GM21360 (cell line): Measurements from ENCODE around the gene MPC1.
"Not testable (repeated sequence)": the region's sequence is repeated elsewhere in the genome, so short reads cannot be mapped to it uniquely, and the experiment has no call there.

ENCODE experiments used
- ATAC-seq: cut with Tn5 transposase; IDR thresholded peaks from one replicate; pipeline ENCODE4 v1.9.1; 2021; ENCODE audit warnings: mild to moderate bottlenecking, moderate library complexity; ENCODE audit not compliant: unreplicated experiment

The MPC1 gene

GRCh38 chr6:166382500-166382932 is 224 bp downstream of the MPC1 start:
- ATAC-seq, result peak; percentile 8

DNA sequence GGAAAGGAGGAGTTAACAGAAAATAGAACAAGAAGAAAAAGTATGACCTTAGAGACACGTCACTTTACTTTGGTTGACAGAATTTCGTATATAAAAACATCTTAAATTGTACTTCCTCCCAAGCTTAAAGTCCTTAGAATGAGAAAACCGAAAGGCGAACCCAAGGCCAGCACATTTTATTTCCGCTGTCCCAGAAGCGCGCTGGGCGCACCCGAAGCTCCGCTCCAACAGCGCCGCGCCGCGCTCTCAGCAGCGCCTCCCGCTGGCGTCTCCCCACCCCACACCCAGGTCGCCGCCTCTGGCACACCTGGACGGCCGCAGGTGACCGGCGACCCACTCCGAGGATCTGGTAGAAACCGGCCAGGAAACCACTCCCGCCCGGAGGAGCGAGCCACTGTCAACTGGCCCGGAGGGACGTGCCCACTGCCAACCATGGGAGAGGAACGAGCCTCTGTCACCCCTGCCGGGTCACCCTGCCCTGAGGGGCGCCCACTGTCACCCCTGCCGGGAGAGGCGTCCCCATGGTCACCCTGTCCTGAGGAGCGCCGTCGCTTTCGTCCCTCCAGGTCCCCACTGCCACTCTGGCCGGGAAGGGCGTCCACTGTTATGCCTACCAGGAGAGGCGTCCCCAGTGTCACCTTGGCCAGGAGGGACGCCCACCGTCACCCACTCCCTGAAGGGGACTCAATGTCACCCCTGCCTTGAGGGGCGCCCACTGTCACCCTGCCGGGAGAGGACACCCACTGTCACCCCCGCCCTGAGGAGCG is 824 bp downstream of the MPC1 start:
- ATAC-seq, result peak; percentile 48

- no peak for ATAC-seq
These were observed 1.4 kb downstream of the MPC1 start for GRCh38 chr6:166381381-166381732.

DNA sequence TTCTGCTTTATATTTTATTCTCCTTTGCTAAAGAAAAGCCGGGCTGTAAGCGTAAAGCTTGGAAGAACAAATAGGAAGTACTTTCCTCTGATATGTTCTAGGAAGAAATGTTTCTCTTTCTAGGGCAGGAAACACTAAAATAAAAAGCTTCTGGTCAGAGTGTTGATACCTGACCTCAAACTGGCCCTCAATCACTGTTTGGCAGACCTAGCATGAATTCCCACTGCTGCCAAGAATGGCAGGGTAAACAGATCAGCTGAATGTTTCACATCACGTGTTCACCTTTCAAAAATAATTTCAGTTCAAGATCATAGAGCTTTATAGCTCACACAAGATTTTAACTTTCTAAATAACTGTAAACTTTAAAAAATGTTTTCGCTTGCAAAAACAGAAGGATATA is 2.9 kb downstream of the MPC1 start:
- no peak for ATAC-seq

- no peak for ATAC-seq
These were observed 3.6 kb downstream of the MPC1 start for GRCh38 chr6:166379103-166379586.

- ATAC-seq, result no peak
These were observed 5.0 kb downstream of the MPC1 start for GRCh38 chr6:166377721-166378120.

DNA sequence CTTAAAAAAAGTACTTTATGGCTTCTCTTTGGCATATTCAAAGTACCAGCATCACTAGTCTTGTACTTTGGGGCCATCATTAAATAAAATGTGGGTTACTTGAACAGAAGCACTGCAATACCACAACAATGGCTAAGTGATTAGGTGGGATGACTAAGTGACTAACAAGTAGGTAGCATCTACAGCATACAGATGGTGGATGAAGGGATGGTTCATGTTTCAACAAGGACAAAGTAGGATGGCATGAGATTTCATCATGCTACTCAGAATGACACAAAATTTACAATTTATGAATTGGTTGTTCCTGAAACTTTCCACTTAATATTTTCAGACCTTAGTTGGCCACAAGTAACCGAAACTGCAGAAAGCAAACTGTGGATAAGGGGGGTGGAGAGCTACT is 7.7 kb downstream of the MPC1 start:
- ATAC-seq, result no peak

DNA sequence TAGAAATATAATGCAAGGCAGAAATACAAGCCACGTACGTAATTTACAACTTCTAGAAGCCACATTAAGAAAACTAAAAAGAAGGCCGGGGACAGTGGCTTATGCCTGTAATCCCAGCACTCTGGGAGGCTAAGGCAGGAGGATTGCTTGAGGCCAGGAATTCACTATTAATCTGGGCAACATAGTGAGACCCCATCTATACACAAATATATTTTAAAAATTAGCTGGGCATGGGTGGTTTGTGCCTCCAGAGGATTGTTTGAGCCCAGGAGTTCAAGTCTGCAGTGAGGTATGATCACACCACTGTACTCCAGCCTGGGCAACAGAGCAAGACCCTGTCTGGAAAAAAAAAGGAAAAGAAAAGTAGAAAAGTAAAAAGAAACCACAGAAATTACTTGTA is 12.3 kb downstream of the MPC1 start:
- no peak for ATAC-seq

DNA sequence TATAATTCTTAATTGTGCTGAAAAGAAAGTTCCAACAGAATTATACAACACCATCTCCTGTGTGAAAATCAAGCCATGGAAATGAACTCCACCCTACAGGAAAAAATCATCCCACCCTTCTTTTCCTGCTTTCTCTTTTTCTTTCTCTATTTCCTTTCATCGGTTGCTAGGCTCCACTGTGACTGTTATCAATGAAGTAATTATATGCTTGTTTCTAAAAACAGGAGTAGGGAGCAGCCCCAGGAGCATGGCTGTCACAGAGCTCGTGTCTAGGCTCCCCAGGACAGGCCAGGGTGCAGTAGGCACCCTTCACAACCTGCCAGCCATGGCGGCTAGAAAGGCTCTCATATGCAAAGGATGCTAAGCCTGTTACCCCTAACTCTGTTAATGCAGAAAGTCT is 13.0 kb downstream of the MPC1 start:
- no peak for ATAC-seq

GRCh38 chr6:166366921-166367320 is 15.8 kb downstream of the MPC1 start:
- no peak for ATAC-seq

GRCh38 chr6:166365806-166366205 is 16.9 kb downstream of the MPC1 start:
- no peak for ATAC-seq

- ATAC-seq, result no peak
These were observed 17.5 kb downstream of the MPC1 start for GRCh38 chr6:166365221-166365620.

GRCh38 chr6:166364456-166364855 is 18.3 kb downstream of the MPC1 start:
- no peak for ATAC-seq

DNA sequence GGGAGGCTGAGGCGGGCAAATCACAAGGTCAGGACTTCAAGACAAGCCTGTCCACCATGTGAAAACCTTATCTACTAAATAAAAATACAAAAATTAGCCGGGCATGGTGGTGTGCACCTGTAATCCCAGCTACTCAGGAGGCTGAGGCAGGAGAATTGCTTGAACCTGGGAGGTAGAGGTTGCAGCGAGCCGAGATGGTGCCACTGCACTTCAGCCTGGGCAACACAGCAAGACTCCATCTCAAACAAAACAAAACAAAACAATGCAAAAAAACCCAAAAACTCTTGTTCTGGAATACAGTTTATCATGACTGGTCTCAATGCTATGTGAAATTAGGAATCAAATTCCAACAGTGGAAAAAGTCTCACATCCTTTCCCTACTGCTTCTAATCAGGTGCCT is 20.3 kb downstream of the MPC1 start:
- not testable (repeated sequence) for ATAC-seq

DNA sequence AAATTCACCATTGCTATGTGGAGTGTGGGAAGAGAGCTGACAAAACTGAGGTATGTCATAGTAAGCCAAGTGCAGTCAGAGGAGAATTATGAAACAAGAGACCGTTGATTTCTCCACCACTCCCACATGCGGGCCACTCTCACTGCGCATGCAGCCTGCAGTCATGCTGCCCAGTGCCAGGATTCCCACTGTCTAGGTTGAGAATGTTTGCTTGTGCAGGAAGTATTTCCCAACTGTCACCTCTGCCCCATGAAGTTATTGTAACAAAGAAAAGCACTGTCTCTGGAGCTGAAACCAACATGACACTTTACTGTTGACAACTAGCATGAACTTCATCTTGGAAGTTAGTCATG is 21.7 kb downstream of the MPC1 start:
- no peak for ATAC-seq

- no peak for ATAC-seq
These were observed 22.3 kb downstream of the MPC1 start for GRCh38 chr6:166360243-166361076.

- no peak for ATAC-seq
These were observed 27.2 kb downstream of the MPC1 start for GRCh38 chr6:166355552-166355951.

DNA sequence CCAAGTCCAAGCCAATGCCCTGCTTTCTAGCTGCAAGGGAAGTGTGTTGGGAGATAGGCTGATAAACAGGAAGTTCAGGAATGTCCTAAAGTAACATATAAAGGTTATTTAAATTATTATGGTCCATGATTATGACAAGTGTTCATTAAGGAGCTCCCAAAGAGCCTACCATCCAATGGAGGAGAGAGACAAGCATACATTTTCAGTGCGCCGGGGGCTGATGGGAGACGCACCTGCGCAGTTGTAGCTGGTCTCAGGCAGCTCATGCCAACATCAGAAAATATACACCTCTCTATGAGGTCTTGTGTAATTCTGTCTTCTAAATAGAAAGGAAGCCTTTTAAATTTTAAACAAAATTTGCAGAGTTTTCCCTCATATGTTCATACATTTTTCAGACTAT is 27.8 kb downstream of the MPC1 start:
- no peak for ATAC-seq

DNA sequence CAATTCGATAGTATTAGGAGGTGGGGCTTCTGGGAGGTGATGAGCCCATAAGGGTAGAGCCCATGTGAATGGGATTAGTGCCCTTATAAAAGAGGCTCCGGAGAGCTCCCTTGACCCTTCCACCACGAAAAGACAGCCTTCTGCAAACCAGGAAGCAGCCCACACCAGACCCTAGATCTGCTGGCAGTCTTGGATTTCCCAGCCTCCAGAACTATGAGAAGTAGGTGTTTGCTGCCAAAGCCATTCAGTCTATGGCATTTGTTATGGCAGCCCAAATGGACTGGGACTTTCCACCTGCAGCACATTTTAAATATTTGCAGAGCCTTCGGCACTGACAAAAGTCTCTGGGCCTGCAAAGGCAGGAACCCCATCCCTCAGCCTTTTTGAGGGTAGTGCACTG is 28.6 kb downstream of the MPC1 start:
- ATAC-seq, result no peak

DNA sequence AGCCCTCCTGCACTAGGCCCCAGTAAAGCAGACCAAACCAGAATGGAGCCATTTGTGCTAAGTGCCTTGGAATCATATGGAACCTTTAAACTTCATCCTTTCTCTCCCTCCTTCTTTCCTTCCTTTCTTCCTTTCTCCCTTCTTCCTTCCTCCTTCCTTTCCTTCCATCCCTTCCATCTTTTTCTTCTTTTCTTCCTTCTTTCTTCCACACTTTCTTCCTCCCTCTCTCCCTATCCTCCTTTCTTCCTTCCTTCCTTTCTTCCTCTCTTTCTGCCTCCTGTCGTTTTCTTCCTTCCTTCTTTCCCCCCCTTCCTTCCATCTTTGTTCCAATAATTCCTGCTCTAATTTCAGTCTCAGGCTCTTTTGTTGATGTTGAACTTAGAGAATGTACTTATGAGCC is 29.2 kb downstream of the MPC1 start:
- no peak for ATAC-seq

DNA sequence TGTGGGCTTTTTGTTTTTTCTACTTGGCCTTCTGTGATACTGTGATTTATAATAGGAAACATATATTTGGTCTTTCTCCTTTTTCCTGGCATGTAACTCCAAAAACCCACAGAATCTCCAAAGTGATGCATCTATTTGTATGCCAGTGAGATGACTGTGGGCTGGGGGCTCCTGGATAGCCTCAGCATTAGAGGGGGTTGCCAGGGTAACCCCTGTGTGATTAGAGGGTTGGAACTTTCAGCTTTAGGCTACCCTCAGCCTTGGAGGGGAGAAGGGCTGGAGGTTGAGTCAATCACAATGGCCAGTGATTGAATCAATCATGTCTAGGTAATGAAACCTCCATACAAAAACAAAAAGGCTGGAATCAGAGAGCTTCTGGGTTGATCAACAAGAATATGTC is 29.8 kb downstream of the MPC1 start:
- ATAC-seq, result no peak

GRCh38 chr6:166351715-166352285 is 30.9 kb downstream of the MPC1 start:
- ATAC-seq, result peak; percentile 88
